Sigmoid colon (tissue), 7 donors: ENCODE measurements around the gene ANO6. TPM values are rescaled to one million over a fixed set of nuclear protein-coding genes. Genes with fewer than 3 reads are reported as not detected.

Experiments
- DNase-seq: peaks from one replicate; pipeline ENCODE4 v3.0.0-alpha.2; 2019
- H3K27ac ChIP-seq, 4 donors: fragments of 200-600 bp; sonication (generic); one replicate each; pipeline ENCODE4 v1.5.1; 2016 to 2019; ENCODE audit warnings: mild to moderate bottlenecking in 1 of 4
- H3K27me3 ChIP-seq, 3 donors: fragments of 200-600 bp; sonication (generic); one replicate each; pipeline ENCODE4 v1.5.1; 2019; ENCODE audit warnings: mild to moderate bottlenecking in 1 of 3
- H3K36me3 ChIP-seq, 4 donors: fragments of 200-600 bp; sonication (generic); one replicate each; pipeline ENCODE4 v1.5.1; 2016 to 2019
- H3K4me1 ChIP-seq, 4 donors: fragments of 200-600 bp; sonication (generic); one replicate each; pipeline ENCODE4 v1.5.1; 2017 to 2019
- H3K4me3 ChIP-seq, 4 donors: fragments of 200-600 bp; sonication (generic); one replicate each; pipeline ENCODE4 v1.5.1; 2017 to 2019; ENCODE audit warnings: mild to moderate bottlenecking in 2 of 4, moderate library complexity in 1 of 4
- H3K9me3 ChIP-seq, 4 donors: fragments of 200-600 bp in 3 of 4; sonication (generic) in 3 of 4; one replicate each; pipeline versions ENCODE4 v1.5.1 to v1.6.1; 2013 to 2019
- CTCF ChIP-seq, 4 experiments: fragments of 450-650 bp in 3 of 4; fragments of 200-600 bp in 1 of 4; IDR thresholded peaks; one replicate each; pipeline ENCODE4 v1.5.1; 2016 to 2019; ENCODE audit warnings: antibody characterized with exemption in 4 of 4, mild to moderate bottlenecking in 3 of 4, moderate library complexity in 2 of 4
- EP300 ChIP-seq, 4 donors: sonication (generic); formaldehyde crosslinking; IDR thresholded peaks; one replicate each; pipeline ENCODE4 v1.6.1; 2017; ENCODE audit warnings: antibody characterized with exemption in 4 of 4
- POLR2A ChIP-seq, 2 donors: fragments of 450-650 bp; IDR thresholded peaks; one replicate each; pipeline ENCODE4 v1.6.1; 2016; ENCODE audit warnings: antibody characterized with exemption in 2 of 2, mild to moderate bottlenecking in 2 of 2, moderate library complexity in 2 of 2
- POLR2AphosphoS5 ChIP-seq, 4 donors: sonication (generic); formaldehyde crosslinking; IDR thresholded peaks; one replicate each; pipeline ENCODE4 v1.6.1; 2017; ENCODE audit warnings: antibody characterized with exemption in 4 of 4
- WGBS, 2 donors: extraction: QIAGEN DNeasy Blood & Tissue Kit; methylation state at CpG; one replicate each; pipeline ENCODE4 v1.1.7; 2013; 5-methylcytosine and 5-hydroxymethylcytosine counted together
- intact Hi-C: fragments of 100-400 bp; cut with DNase I; formaldehyde crosslinking; loops from one replicate; pipeline ENCODE4 v1.15.1; 2023
- polyA plus RNA-seq, 3 donors: library from polyadenylated mRNA; stranded (reverse); fragments of 200-250 nt; gene quantifications; one replicate each; pipeline ENCODE4 v1.2.3, GENCODE V29; 2013
- total RNA-seq, 4 donors: library from RNA; depleted of rRNA; stranded (reverse); fragments of >200 nt; gene quantifications; one replicate each; pipeline ENCODE4 v1.1.0, GENCODE V29; 2016
- donor health status: healthy with polysubstance abuse.
- donor health status: Bipolar disorder and iron deficiency.
- donor health status: healthy.

ANO6 gene
- total and polyA plus RNA-seq, 7 donors = 1.2 to 107 (median 98.5) TPM

- Histone ChIP-seq H3K9me3 (no peaks in the 10 kb centered on the region), H3K4me1 (peaks cover 0 to 54% (median 20%) of the 10 kb centered on the region in 4 donors), H3K4me3 (no peak overlapping the region), H3K27me3 (no peaks in the 10 kb centered on the region), H3K27ac (peak overlapping the region; percentile 17 to 89 (median 46)), H3K36me3 (no peaks in the 10 kb centered on the region)
- TF ChIP-seq POLR2A (IDR thresholded peaks at IDR 0.05) (no peak), EP300 (IDR thresholded peaks at IDR 0.05) (no peak), CTCF (IDR thresholded peaks at IDR 0.05) (no peak), POLR2AphosphoS5 (IDR thresholded peaks at IDR 0.05) (no peak)
- intact Hi-C loops = no loop called here
- no peak for DNase-seq
- WGBS, 2 donors = 90 to 92% methylated on average over 11 of the region's 11 CpGs
Measured at GRCh38 chr12:45242180-45242579, 26.3 kb downstream of the ANO6 start.

GRCh38 chr12:45243963-45244362 is 28.1 kb downstream of the ANO6 start:
- Histone ChIP-seq H3K36me3 (no peaks in the 10 kb centered on the region), H3K27ac (peak overlapping the region in 3 of 4 donors; percentile 15 to 89 (median 42)), H3K4me1 (peaks cover 0 to 54% (median 25%) of the 10 kb centered on the region in 4 donors), H3K9me3 (no peaks in the 10 kb centered on the region), H3K27me3 (no peaks in the 10 kb centered on the region), H3K4me3 (no peak overlapping the region)
- TF ChIP-seq CTCF (IDR thresholded peaks at IDR 0.05) (no peak), EP300 (IDR thresholded peaks at IDR 0.05) (no peak), POLR2A (IDR thresholded peaks at IDR 0.05) (no peak), POLR2AphosphoS5 (IDR thresholded peaks at IDR 0.05) (no peak)
- 84 to 87% methylated on average over 4 of the region's 4 CpGs for WGBS, 2 donors
- no peak for DNase-seq
- intact Hi-C loops = no loop called here

GRCh38 chr12:45244561-45245343 is 28.9 kb downstream of the ANO6 start:
- TF ChIP-seq POLR2A (IDR thresholded peaks at IDR 0.05) = no peak
- TF ChIP-seq EP300 (IDR thresholded peaks at IDR 0.05) = no peak
- no peak for TF ChIP-seq CTCF (IDR thresholded peaks at IDR 0.05)
- TF ChIP-seq POLR2AphosphoS5 (IDR thresholded peaks at IDR 0.05) = no peak
- no peak for DNase-seq
- Histone ChIP-seq H3K4me3 (no peak overlapping the region), H3K27ac (peak overlapping the region in 3 of 4 donors; percentile 15 to 89 (median 42)), H3K4me1 (peaks cover 0 to 53% (median 26%) of the 10 kb centered on the region in 4 donors), H3K36me3 (no peaks in the 10 kb centered on the region), H3K9me3 (no peaks in the 10 kb centered on the region), H3K27me3 (no peaks in the 10 kb centered on the region)
- 82 to 88% methylated on average over 9 of the region's 9 CpGs for WGBS, 2 donors
- intact Hi-C loops = no loop called here

- no peak for TF ChIP-seq POLR2AphosphoS5 (IDR thresholded peaks at IDR 0.05)
- no peak for TF ChIP-seq POLR2A (IDR thresholded peaks at IDR 0.05)
- TF ChIP-seq EP300 (IDR thresholded peaks at IDR 0.05) = no peak
- no peak for TF ChIP-seq CTCF (IDR thresholded peaks at IDR 0.05)
- H3K27ac ChIP-seq = no peak overlapping the region
- H3K36me3 ChIP-seq = no peaks in the 10 kb centered on the region
- H3K27me3 ChIP-seq = no peaks in the 10 kb centered on the region
- DNase-seq = no peak
- no peaks in the 10 kb centered on the region for H3K9me3 ChIP-seq
- 75 to 85% methylated on average over 3 of the region's 3 CpGs for WGBS, 2 donors
- intact Hi-C loops = no loop called here
- peaks cover 0 to 57% (median 31%) of the 10 kb centered on the region in 4 donors for H3K4me1 ChIP-seq
- H3K4me3 ChIP-seq = no peak overlapping the region
Measured at GRCh38 chr12:45246236-45246635, 30.3 kb downstream of the ANO6 start.
